Subcutaneous adipose tissue (tissue), 4 donors: ENCODE data around the gene SFMBT2. TPM values are rescaled to one million over a fixed set of nuclear protein-coding genes. Genes with fewer than 3 reads are reported as not detected.

ENCODE experiments used
- CTCF ChIP-seq: fragments of 450-650 bp; IDR thresholded peaks from one replicate; pipeline ENCODE4 v1.5.1; 2016; ENCODE audit warnings: low read depth, mild to moderate bottlenecking, control low read depth, antibody characterized with exemption, moderate library complexity
- total RNA-seq, 4 donors: library from RNA; depleted of rRNA; stranded (reverse); fragments of >200 nt; gene quantifications; one replicate each; pipeline ENCODE4 v1.1.0, GENCODE V29; 2016

SFMBT2 gene
- total RNA-seq, 4 donors from 2014 or later = 3.7 to 11.7 (median 7.0) TPM

DNA sequence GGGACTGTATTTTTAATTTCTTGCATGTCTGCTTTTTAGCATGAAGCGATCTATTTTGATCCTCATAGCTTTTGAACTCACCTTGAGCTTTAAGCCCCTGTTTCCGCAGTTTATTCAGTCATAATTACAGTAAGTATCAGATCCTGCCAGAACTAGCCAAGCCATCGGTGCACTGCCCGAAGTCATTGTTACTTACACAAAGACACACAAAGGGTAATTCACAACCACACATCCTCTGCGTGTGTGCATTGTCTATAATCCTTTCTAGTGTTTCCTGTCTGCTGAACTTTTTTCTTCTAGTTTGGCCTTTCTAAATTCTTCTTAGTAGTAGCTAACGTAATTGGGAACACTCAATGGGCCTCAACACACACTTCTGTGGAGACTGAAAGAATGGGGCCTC is 133.0 kb downstream of the SFMBT2 start:
- TF ChIP-seq CTCF = no peak

DNA sequence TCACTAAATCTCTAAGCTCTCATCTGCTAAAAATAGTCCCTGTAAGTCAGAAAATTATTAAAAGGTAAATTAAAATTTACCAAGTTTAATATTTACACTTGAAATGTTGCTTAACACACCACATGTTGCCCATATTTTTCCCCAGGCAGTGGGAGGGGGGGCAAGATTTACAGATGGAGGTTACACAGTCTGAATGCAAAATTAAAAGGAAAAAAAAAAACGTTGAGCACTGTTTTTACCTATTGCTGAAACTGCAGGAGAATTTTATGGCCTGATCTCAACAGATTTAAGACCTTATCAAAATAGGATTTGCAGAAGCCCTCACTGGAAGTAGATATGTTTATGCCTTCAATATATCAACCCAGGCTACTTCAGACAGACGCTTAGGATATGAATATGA is 133.4 kb downstream of the SFMBT2 start:
- TF ChIP-seq CTCF = no peak

DNA sequence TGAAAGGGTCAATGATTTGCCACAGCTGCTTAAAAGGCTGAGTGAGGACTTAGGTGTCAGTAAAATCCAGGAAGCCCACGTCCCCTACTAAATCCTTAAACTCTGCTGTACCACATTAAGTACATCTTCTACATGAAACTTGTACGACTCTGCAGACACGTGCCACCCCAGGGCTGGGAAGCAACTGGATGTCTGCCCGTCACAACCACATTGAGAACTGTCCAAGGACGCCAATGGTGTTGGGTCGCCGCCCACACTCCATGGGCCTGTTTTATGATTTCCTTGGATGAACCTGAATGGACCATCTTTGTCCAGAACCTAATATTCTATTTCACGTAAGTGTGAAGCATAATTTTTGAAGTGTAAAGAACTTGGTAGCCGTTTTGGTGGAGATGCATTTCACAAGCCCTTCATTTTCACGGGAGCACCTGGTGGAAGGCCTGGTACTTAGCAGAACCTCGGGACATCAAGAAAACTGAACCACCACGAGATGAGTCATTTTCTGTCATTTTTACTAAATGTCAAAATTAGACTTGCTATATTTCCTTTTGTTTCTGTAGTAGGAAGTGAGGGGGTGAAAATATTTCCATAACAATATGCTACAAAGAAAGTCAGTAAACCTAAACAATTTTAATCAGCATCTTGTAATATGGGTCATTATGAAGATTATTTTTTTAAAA is 134.9 kb downstream of the SFMBT2 start:
- TF ChIP-seq CTCF = no peak

- no peak for TF ChIP-seq CTCF
Measured at GRCh38 chr10:7274293-7274692, 136.5 kb downstream of the SFMBT2 start.

DNA sequence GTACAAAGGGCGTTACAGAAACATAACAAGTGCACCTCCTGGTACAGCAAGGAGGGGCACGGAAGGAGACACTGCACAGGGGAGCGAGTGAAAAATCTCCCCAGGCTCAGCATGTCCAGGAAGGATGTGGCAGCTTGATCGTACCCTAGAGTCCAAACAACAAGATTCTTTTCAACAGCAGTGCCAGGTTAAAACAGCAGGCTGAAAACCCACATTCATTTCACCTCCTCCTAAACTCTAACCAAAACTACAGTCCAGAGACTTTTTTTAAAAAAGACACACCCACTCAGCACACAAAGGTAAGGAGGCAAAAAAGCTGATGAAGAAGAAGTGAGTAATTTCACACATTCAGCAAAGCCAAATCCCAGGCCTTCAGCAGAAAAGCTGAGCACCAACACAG is 138.8 kb downstream of the SFMBT2 start:
- no peak for TF ChIP-seq CTCF

- no peak for TF ChIP-seq CTCF
Measured at GRCh38 chr10:7269988-7270387, 140.8 kb downstream of the SFMBT2 start.

- no peak for TF ChIP-seq CTCF
Measured at GRCh38 chr10:7267142-7267541, 143.7 kb downstream of the SFMBT2 start.
